K562 (cell line): Measurements from ENCODE around the gene TUBB1. TPM values are rescaled to one million over a fixed set of nuclear protein-coding genes. Genes with fewer than 3 reads are reported as not detected.

ENCODE experiments used
- ATAC-seq: fragments of 200-7000 bp; cut with Tn5 transposase; 3 replicates; pipeline ENCODE4 v1.9.1; 2020; ENCODE audit warnings: moderate library complexity
- BruUV-seq: library from RNA; stranded (reverse); fragments of 400-500 nt; replicated peaks from 2 replicates; lab custom pipeline; 2021; lab: Mats Ljungman, UMichigan
- CTCF ChIA-PET: fragments of 300-600 bp; formaldehyde crosslinking; extraction: SDS; loops from one replicate; lab custom pipeline; 2021; ENCODE audit warnings: low intra/inter-chr PET ratio; lab: Yijun Ruan, JAX
- POLR2A ChIA-PET: fragments of 300-600, 350-650 bp; sonication (Branson Sonifier 250); formaldehyde crosslinking; extraction: SDS; loops from one replicate; lab custom pipeline; 2021; ENCODE audit warnings: antibody characterized with exemption, inconsistent platforms; lab: Yijun Ruan, JAX
- DNase-seq, 4 experiments: peaks; one replicate each; pipeline versions ENCODE4 v3.0.0 to v3.0.0-alpha.2; 2011 to 2018; ENCODE audit warnings: low spot score in 3 of 4, mixed read lengths in 3 of 4; ENCODE audit errors: extremely low read depth in 1 of 4
- FAIRE-seq: peaks from 2 replicates; lab custom pipeline; 2011; peaks lifted over from hg19 to GRCh38; lab: Jason Lieb, UNC
- H2AFZ ChIP-seq: 2 replicates; pipeline ENCODE4 v1.6.0; 2011; ENCODE audit warnings: low read depth, low read length, control low read depth, inconsistent platforms
- H3K27ac ChIP-seq: fragments of 200-600 bp; 3 replicates; pipeline ENCODE4 v1.8.0; 2011; ENCODE audit warnings: low read depth, mild to moderate bottlenecking, control low read depth, inconsistent platforms, low read length, moderate library complexity, mixed read lengths; ENCODE audit errors: extremely low read depth
- H3K27me3 ChIP-seq, 2 experiments: fragments of 300-600 bp in 1 of 2; 2 replicates in 1 of 2; 3 replicates in 1 of 2; pipeline versions ENCODE4 v1.6.0 to v1.8.0; 2011; ENCODE audit warnings: inconsistent platforms in 2 of 2, low read length in 2 of 2, mild to moderate bottlenecking in 1 of 2, mixed read lengths in 1 of 2, moderate library complexity in 1 of 2; ENCODE audit not compliant: control insufficient read depth in 2 of 2, insufficient read depth in 2 of 2
- H3K36me3 ChIP-seq: fragments of 300-600 bp; 3 replicates; pipeline ENCODE4 v1.8.0; 2011; ENCODE audit warnings: mild to moderate bottlenecking, low read length, inconsistent platforms; ENCODE audit not compliant: control insufficient read depth, insufficient read depth
- H3K4me1 ChIP-seq, 2 experiments: fragments of 200-600 bp in 1 of 2; replicated peaks in 1 of 2; 2 replicates in 1 of 2; 3 replicates in 1 of 2; pipeline versions ENCODE4 v1.5.1 to v1.8.0; 2011; ENCODE audit warnings: inconsistent platforms in 2 of 2, low read length in 2 of 2, mild to moderate bottlenecking in 1 of 2, mixed read lengths in 1 of 2, moderate library complexity in 1 of 2; ENCODE audit not compliant: control insufficient read depth in 2 of 2, insufficient read depth in 2 of 2
- H3K4me2 ChIP-seq: 2 replicates; pipeline ENCODE4 v1.6.1; 2011; ENCODE audit warnings: low read length, control low read depth, inconsistent platforms, mixed read lengths; ENCODE audit not compliant: insufficient read depth
- H3K4me3 ChIP-seq: fragments of 200-600 bp; sonication (generic), shearing (Covaris generic); 2 replicates; pipeline ENCODE4 v1.5.1; 2016; ENCODE audit warnings: control low read depth, inconsistent platforms
- H3K79me2 ChIP-seq: fragments of 200-600 bp; 3 replicates; pipeline ENCODE4 v1.8.0; 2011; ENCODE audit warnings: low read length, inconsistent platforms; ENCODE audit not compliant: control insufficient read depth, insufficient read depth
- H3K9ac ChIP-seq, 2 experiments: 2 replicates each; pipeline versions ENCODE4 v1.6.0 to v1.6.1; 2011; ENCODE audit warnings: low read depth in 2 of 2, low read length in 2 of 2, control low read depth in 1 of 2, inconsistent platforms in 1 of 2, mild to moderate bottlenecking in 1 of 2, mixed read lengths in 1 of 2; ENCODE audit not compliant: insufficient read depth in 1 of 2
- H3K9me1 ChIP-seq: one replicate; pipeline ENCODE4 v1.6.0; 2011; ENCODE audit warnings: inconsistent platforms, mild to moderate bottlenecking, low read length, moderate library complexity; ENCODE audit not compliant: control insufficient read depth, insufficient read depth
- H3K9me3 ChIP-seq: replicated peaks from 2 replicates; pipeline ENCODE4 v1.5.1; 2011; ENCODE audit warnings: low read depth, low read length, inconsistent platforms; ENCODE audit not compliant: control insufficient read depth, insufficient read depth
- H4K20me1 ChIP-seq: replicated peaks from 2 replicates; pipeline ENCODE4 v1.6.1; 2011; ENCODE audit warnings: low read length, inconsistent platforms, mixed read lengths; ENCODE audit not compliant: control insufficient read depth, insufficient read depth
- ARID1B ChIP-seq: fragments of 450-650 bp; IDR thresholded peaks from 2 replicates; pipeline ENCODE4 v1.6.1; 2016; ENCODE audit warnings: antibody characterized with exemption, mild to moderate bottlenecking, inconsistent platforms
- BCOR ChIP-seq: fragments of 450-650 bp; IDR thresholded peaks from 2 replicates; pipeline ENCODE4 v1.6.1; 2016
- GATAD2B ChIP-seq: fragments of 450-650 bp; IDR thresholded peaks from 2 replicates; pipeline ENCODE4 v1.6.1; 2017; ENCODE audit warnings: mild to moderate bottlenecking, borderline replicate concordance
- HDAC2 ChIP-seq: fragments of 450-650 bp; IDR thresholded peaks from 2 replicates; pipeline ENCODE4 v1.6.1; 2016; ENCODE audit warnings: mild to moderate bottlenecking
- L3MBTL2 ChIP-seq: fragments of 450-650 bp; IDR thresholded peaks from 2 replicates; pipeline ENCODE4 v1.6.1; 2016; ENCODE audit warnings: mild to moderate bottlenecking, moderate library complexity
- NFRKB ChIP-seq: fragments of 450-650 bp; IDR thresholded peaks from 2 replicates; pipeline ENCODE4 v1.6.1; 2016; ENCODE audit warnings: low read depth
- POLR2B ChIP-seq: fragments of 450-650 bp; IDR thresholded peaks from 2 replicates; pipeline ENCODE4 v1.6.1; 2018; ENCODE audit warnings: low read depth; ENCODE audit not compliant: partially characterized antibody
- RAD51 ChIP-seq: fragments of 450-650 bp; IDR thresholded peaks from 2 replicates; pipeline ENCODE4 v1.7.1; 2016; ENCODE audit warnings: low read depth, mild to moderate bottlenecking, borderline replicate concordance
- RHOXF2B ChIP-seq: fragments of 250-450 bp; sonication (Bioruptor Pico); conservative IDR thresholded peaks from 2 replicates; pipeline ENCODE4 v1.5.1; 2021
- SRF ChIP-seq, 2 experiments: fragments of 250-450, 450-650 bp in 1 of 2; sonication (Bioruptor Pico) in 1 of 2; sonication (generic) in 1 of 2; formaldehyde crosslinking; IDR thresholded peaks; 2 replicates each; pipeline versions ENCODE4 v1.5.0 to v1.5.1; 2020 to 2022; ENCODE audit warnings: mild to moderate bottlenecking in 1 of 2, missing genetic modification reagents in 1 of 2
- TOE1 ChIP-seq, 2 experiments: fragments of 450-650 bp in 1 of 2; sonication (generic) in 1 of 2; formaldehyde crosslinking in 1 of 2; IDR thresholded peaks; 2 replicates each; pipeline versions ENCODE4 v1.7.1 to v1.8.0; 2016 to 2022; ENCODE audit warnings: borderline replicate concordance in 2 of 2, mild to moderate bottlenecking in 2 of 2, antibody characterized with exemption in 1 of 2, inconsistent platforms in 1 of 2, low read depth in 1 of 2, missing genetic modification reagents in 1 of 2, moderate library complexity in 1 of 2
- ZKSCAN1 ChIP-seq: fragments of 150-350 bp; IDR thresholded peaks from 2 replicates; pipeline ENCODE4 v1.6.1; 2016; ENCODE audit warnings: low read depth, low read length
- ZNF354B ChIP-seq: fragments of 250-450 bp; sonication (Bioruptor Pico); IDR thresholded peaks from 2 replicates; pipeline ENCODE4 v1.4.0; 2020
- ZNF764 ChIP-seq: fragments of 250-450 bp; sonication (Bioruptor Pico); IDR thresholded peaks from 2 replicates; pipeline ENCODE4 v1.4.0; 2020; ENCODE audit warnings: low read depth, mild to moderate bottlenecking, moderate library complexity
- ZNF77 ChIP-seq: fragments of 250-450 bp; sonication (Bioruptor Pico); IDR thresholded peaks from 2 replicates; pipeline ENCODE4 v1.5.0; 2020
- WGBS: fragments of 100-300 bp; shearing (Covaris generic); methylation state at CpG from one replicate; pipeline ENCODE4 v1.1.6; 2016; ENCODE audit warnings: low coverage, mixed read lengths; ENCODE audit not compliant: insufficient coverage; ENCODE audit errors: missing lambda C conversion rate; 5-methylcytosine and 5-hydroxymethylcytosine counted together
- in situ Hi-C: fragments of 300-500 bp; cut with MboI; formaldehyde crosslinking; loops from 4 replicates; pipeline ENCODE4 v1.15.0; 2018; ENCODE audit warnings: inconsistent platforms, mixed read lengths
- intact Hi-C: fragments of 100-400 bp; cut with micrococcal nuclease; formaldehyde crosslinking; loops from 2 replicates; pipeline ENCODE4 v1.14.2; 2022
- polyA plus RNA-seq, 8 experiments: library from polyadenylated mRNA; depleted of rRNA in 4 of 8; stranded (reverse) in 5 of 8; unstranded in 3 of 8; fragments of >200 nt; fragmentation: Nextera tagmentation in 2 of 8; fragmentation: Illumina TruSeq in 1 of 8; extraction: Ambion mirVana in 2 of 8; extraction: Trizol in 1 of 8; gene quantifications; 2 replicates each; pipeline versions ENCODE4 v1.2.1 to v1.2.3, GENCODE V29; 2011 to 2014; ENCODE audit warnings: inconsistent platforms in 1 of 8, missing spikeins in 1 of 8
- total RNA-seq, 7 experiments: library from RNA; depleted of rRNA in 6 of 7; stranded (reverse); fragments of >200 nt in 6 of 7; fragmentation: Illumina TruSeq in 2 of 7; extraction: Trizol in 2 of 7; gene quantifications; 2 replicates each; pipeline versions ENCODE4 v1.2.1 to v1.2.3, GENCODE V29; 2011 to 2021; ENCODE audit warnings: low replicate concordance in 1 of 7
- TF ChIP-seq, protein P1 (sequence below): sonication (generic); formaldehyde crosslinking; IDR thresholded peaks from 2 replicates; pipeline ENCODE4 v1.4.0; 2020; ENCODE audit warnings: mild to moderate bottlenecking, missing genetic modification reagents
- TF ChIP-seq, protein P2 (sequence below), 2 experiments: IDR thresholded peaks; 2 replicates each; pipeline ENCODE4 v1.6.1; 2011; ENCODE audit warnings: borderline replicate concordance in 1 of 2, control low read depth in 1 of 2, low read depth in 1 of 2, low read length in 1 of 2, mild to moderate bottlenecking in 1 of 2, mixed read lengths in 1 of 2, moderate library complexity in 1 of 2; ENCODE audit not compliant: insufficient read depth in 1 of 2, insufficient read length in 1 of 2, poor library complexity in 1 of 2, severe bottlenecking in 1 of 2; ENCODE audit errors: extremely low read depth in 1 of 2
- TF ChIP-seq, protein P3 (sequence below): sonication (generic); formaldehyde crosslinking; IDR thresholded peaks from 2 replicates; pipeline ENCODE4 v1.9.0; 2022; ENCODE audit warnings: mild to moderate bottlenecking, missing genetic modification reagents

Gene TUBB1
- total and polyA plus RNA-seq, 9 of the 15 experiments (the other 6 are each of a cell fraction or from before 2014, with no cell fraction given), result 1.5 to 3.9 (median 2.4) TPM

DNA sequence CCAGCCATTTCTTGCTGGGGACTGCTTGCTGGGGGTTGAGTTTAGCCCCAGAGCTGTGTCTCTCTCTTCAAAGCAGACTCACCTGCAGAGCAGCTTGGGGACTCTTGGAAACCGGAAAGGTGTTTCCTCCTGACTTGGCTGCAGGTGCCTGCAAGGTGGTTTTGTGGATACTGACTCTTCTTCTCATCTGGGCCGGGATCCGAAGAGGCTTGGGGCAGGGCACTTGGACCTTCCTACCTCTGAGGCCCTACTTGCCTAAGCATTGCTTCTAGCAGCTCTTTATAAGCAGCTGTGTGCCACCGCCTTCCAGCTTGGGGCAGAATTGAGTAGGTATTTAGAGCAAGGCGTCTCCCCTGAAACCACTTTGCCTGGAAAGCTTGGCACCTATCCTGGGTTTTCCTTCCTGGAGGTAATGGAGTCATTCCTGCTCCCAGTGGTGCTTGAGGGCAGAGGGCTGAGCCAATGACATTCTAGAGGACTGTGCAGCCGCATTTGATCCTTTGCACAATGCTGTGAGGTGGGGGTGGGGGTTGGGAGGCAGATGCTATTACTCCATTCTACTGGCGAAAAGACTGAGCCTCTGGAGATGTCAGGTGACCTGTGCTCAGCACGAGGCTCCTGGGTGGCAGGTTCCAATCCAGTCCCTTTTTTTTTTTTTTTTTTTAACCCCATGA lies 8.8 kb upstream of the TUBB1 start:
- no peak for ATAC-seq
- 70% methylated on average over 6 of the region's 8 CpGs for WGBS
- no TSS peak for BruUV-seq
- Histone ChIP-seq H3K9me1 (peaks cover 6% of the 10 kb centered on the region), H3K9me3 (no peaks in the 10 kb centered on the region), H4K20me1 (no peaks in the 10 kb centered on the region), H3K4me1 (peaks cover 76 to 90% of the 10 kb centered on the region in 2 experiments), H3K36me3 (peaks cover 4% of the 10 kb centered on the region; the same call in 1 of the 3 replicates), H3K27ac (peak overlapping the region; percentile 83), H3K27me3 (no peaks in the 10 kb centered on the region), H2AFZ (peak overlapping the region; percentile 84), H3K4me2 (peak overlapping the region; percentile 12; the same call in 1 of the 2 replicates), H3K4me3 (no peak overlapping the region), H3K79me2 (peaks cover 19% of the 10 kb centered on the region), H3K9ac (peak overlapping the region; percentile 53 to 70; a peak in 2 of 4 replicates)
- ChIA-PET POLR2A (interaction anchor here (0.6 to 4.4 kb wide), 4 partner anchors 13 to 139 kb away, joined by 3 to 15 read pairs (median 4); partner anchors contain the start of gene ATP5F1E), CTCF (no interaction called here)
- no peak for TF ChIP-seq ZNF354B (CRISPR knock-in tag)
- TF ChIP-seq, protein P1, sequence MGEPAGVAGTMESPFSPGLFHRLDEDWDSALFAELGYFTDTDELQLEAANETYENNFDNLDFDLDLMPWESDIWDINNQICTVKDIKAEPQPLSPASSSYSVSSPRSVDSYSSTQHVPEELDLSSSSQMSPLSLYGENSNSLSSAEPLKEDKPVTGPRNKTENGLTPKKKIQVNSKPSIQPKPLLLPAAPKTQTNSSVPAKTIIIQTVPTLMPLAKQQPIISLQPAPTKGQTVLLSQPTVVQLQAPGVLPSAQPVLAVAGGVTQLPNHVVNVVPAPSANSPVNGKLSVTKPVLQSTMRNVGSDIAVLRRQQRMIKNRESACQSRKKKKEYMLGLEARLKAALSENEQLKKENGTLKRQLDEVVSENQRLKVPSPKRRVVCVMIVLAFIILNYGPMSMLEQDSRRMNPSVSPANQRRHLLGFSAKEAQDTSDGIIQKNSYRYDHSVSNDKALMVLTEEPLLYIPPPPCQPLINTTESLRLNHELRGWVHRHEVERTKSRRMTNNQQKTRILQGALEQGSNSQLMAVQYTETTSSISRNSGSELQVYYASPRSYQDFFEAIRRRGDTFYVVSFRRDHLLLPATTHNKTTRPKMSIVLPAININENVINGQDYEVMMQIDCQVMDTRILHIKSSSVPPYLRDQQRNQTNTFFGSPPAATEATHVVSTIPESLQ (CRISPR knock-in tag), result no peak
- peak; percentile 58 for TF ChIP-seq BCOR
- peak; percentile 41; the same call in 1 of the 2 replicates for TF ChIP-seq RAD51
- TF ChIP-seq, protein P2, sequence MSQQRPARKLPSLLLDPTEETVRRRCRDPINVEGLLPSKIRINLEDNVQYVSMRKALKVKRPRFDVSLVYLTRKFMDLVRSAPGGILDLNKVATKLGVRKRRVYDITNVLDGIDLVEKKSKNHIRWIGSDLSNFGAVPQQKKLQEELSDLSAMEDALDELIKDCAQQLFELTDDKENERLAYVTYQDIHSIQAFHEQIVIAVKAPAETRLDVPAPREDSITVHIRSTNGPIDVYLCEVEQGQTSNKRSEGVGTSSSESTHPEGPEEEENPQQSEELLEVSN (IDR thresholded peaks at IDR 0.05; ENCODE audit: borderline replicate concordance in 1 of 2, extremely low read depth in 1 of 2, insufficient read depth in 1 of 2, insufficient read length in 1 of 2, low read depth in 1 of 2, low read length in 1 of 2, poor library complexity in 1 of 2, severe bottlenecking in 1 of 2), result peak in 1 of 2 experiments; percentile 10
- no peak for TF ChIP-seq ZKSCAN1
- 0 out of 2 replicates have a peak, but pooled peaks have one; percentile 20 for TF ChIP-seq TOE1 (IDR thresholded peaks at IDR 0.05; ENCODE audit: borderline replicate concordance)
- no peak for TF ChIP-seq TOE1 (CRISPR knock-in tag; IDR thresholded peaks at IDR 0.05; ENCODE audit: borderline replicate concordance, low read depth)
- TF ChIP-seq HDAC2, result 0 out of 2 replicates have a peak, but pooled peaks have one; percentile 15
- TF ChIP-seq SRF (CRISPR knock-in tag; IDR thresholded peaks at IDR 0.05), result no peak
- TF ChIP-seq ARID1B, result no peak
- TF ChIP-seq POLR2B, result no peak
- no peak for TF ChIP-seq ZNF764 (CRISPR knock-in tag)
- no peak for TF ChIP-seq GATAD2B
- peak; percentile 4; the same call in 1 of the 2 replicates for TF ChIP-seq L3MBTL2
- TF ChIP-seq NFRKB, result no peak
- TF ChIP-seq RHOXF2B (CRISPR knock-in tag), result no peak
- TF ChIP-seq, protein P3, sequence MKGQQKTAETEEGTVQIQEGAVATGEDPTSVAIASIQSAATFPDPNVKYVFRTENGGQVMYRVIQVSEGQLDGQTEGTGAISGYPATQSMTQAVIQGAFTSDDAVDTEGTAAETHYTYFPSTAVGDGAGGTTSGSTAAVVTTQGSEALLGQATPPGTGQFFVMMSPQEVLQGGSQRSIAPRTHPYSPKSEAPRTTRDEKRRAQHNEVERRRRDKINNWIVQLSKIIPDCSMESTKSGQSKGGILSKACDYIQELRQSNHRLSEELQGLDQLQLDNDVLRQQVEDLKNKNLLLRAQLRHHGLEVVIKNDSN (CRISPR knock-in tag), result peak; percentile 40
- no peak for TF ChIP-seq ZNF77 (CRISPR knock-in tag)
- intact Hi-C loops (no loop called here), in situ Hi-C loops (no loop called here)
- DNase-seq, result no peak
- FAIRE-seq, result no peak
